Effector memory CD4-positive, alpha-beta T cell (primary cell): ENCODE results near the gene SIRT3.
A peak's percentile ranks its signal among the peaks of the same experiment; 100 is the strongest.
"Not testable (repeated sequence)": the region's sequence is repeated elsewhere in the genome, so short reads cannot be mapped to it uniquely, and the experiment has no call there.

Experiments used
- DNase-seq, 3 donors: peaks; one replicate each; pipeline ENCODE4 v3.0.0-alpha.2; 2020
- H3K27ac ChIP-seq: 2 replicates; pipeline ENCODE4 v1.7.0; 2013; ENCODE audit warnings: mild to moderate bottlenecking, low read length, moderate library complexity; ENCODE audit not compliant: insufficient read depth, poor library complexity, severe bottlenecking
- H3K27me3 ChIP-seq: replicated peaks from 2 replicates; pipeline ENCODE4 v1.7.0; 2013; ENCODE audit warnings: mild to moderate bottlenecking, low read length; ENCODE audit not compliant: insufficient read depth, control insufficient read depth, poor library complexity, severe bottlenecking
- H3K36me3 ChIP-seq: 2 replicates; pipeline ENCODE4 v1.7.0; 2013; ENCODE audit warnings: mild to moderate bottlenecking, low read length, moderate library complexity; ENCODE audit not compliant: control insufficient read depth, insufficient read depth
- H3K4me1 ChIP-seq: 2 replicates; pipeline ENCODE4 v1.7.0; 2013; ENCODE audit warnings: low read length, mild to moderate bottlenecking; ENCODE audit not compliant: control insufficient read depth, insufficient read depth, poor library complexity, severe bottlenecking
- H3K4me3 ChIP-seq: 2 replicates; pipeline ENCODE4 v1.7.0; 2013; ENCODE audit warnings: low read length, low read depth, mild to moderate bottlenecking; ENCODE audit not compliant: insufficient read depth, poor library complexity, severe bottlenecking
- H3K9me3 ChIP-seq: 2 replicates; pipeline ENCODE4 v1.7.0; 2013; ENCODE audit warnings: mild to moderate bottlenecking, low read length, moderate library complexity; ENCODE audit not compliant: control insufficient read depth

SIRT3 gene

DNA sequence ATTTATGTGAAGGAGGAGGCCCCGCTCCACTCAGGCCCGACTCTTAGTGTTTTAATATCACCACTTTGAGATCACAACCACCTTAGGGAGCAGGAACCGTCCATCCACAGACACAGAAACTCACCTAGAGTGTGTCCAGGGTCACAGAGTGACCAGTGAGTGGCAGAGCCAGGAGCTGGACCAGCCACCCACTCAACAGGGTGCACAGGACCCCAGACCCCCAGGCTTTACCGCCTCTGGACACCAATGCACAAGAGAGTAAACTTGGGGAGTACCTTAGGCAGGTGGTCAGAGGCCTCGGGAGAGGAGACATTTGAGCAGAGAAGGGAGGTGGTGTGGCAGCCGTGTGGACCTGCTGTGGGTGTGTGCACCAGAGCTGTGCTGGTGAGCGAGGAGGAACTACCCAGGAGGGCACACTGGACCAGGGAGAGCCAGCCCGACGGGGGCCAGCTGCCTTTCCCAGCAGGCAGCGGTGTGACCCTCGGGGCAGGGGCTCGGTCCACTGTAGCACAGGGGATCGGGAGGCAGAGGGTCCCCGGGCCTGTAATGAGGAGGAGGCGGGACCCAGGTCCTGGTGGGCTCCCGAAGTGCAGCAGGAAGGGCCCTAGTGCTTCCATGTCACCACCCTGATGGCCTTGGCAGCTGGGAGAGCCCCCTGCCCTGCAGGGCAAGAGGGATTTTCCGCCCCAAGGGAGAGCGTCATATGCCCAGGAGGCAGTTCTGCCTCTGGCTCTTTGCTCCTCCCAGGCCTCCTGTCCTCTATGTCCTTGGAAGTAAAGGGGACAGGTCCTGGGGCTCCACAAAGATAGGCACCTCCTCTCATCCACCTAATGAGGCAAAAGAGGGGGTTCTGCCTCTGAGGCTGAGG is 34.5 kb upstream of the SIRT3 start:
- Histone ChIP-seq H3K36me3 (no peaks in the 10 kb centered on the region), H3K9me3 (no peaks in the 10 kb centered on the region), H3K27ac (peak overlapping the region; percentile 27), H3K4me3 (no peak overlapping the region), H3K4me1 (peaks cover 22% of the 10 kb centered on the region), H3K27me3 (no peaks in the 10 kb centered on the region)
- DNase-seq, result no peak

DNA sequence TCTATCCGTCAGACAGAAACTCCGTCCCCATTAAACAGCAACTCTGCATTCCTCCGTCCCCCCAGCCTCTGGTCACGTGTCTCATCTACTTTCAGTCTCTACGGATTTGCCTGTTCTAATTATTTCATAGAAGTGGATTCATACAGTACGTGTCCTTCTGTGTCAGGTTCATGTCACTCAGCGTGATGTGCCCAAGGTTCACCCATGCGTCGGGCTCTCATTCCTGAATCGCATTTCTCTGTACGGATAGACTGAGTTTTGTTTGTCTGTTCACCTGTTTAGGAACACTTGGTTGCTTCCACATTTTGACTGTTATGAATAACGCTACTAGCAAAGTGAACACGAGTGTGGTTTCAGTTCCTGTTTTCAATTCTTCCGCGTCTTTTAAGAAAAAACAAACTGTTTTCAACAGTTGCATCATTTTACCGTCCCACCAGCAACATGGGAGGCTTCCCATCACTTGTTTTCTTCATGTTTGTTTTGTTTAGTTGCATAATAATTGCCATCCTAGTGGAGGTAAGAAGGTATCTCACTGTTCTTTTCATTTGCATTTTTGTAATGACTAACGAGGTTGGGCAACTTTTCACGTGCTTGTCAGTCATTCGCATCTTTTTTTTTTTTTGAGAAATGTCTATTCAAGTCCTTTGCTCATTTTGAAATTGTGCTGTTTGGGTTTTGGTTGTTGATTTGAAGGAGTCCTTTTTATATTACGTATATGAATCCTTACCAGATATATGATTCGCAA is 33.2 kb upstream of the SIRT3 start:
- H3K36me3 ChIP-seq, result no peaks in the 10 kb centered on the region
- no peaks in the 10 kb centered on the region for H3K9me3 ChIP-seq
- peak overlapping the region; percentile 31 for H3K4me3 ChIP-seq
- peaks cover 22% of the 10 kb centered on the region for H3K4me1 ChIP-seq
- peak in 2 of 3 donors; percentile 46 to 48 for DNase-seq
- no peaks in the 10 kb centered on the region for H3K27me3 ChIP-seq
- peak overlapping the region; percentile 79 for H3K27ac ChIP-seq

DNA sequence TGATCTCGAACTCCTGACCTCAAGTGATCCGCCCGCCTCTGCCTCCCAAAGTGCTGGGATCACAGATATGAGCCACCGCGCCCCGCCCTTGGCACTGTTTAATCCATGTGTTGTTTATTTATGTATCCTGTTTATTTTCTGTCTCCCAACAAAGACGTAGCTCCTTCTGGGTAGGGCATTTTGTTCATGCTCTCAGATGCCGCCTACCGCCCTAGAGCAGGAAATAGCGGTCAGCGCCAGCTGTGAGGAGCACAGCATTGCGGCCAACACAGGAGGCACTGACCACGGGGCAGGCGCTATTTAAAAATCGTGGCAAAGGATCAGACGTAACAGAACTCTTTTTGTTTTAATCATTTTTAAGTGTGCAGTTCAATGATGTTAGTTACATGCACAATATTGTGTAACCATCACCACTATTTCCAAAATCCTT is 32.6 kb upstream of the SIRT3 start:
- H3K4me3 ChIP-seq, result peak overlapping the region; percentile 31
- H3K27ac ChIP-seq, result peak overlapping the region; percentile 79
- H3K4me1 ChIP-seq, result peaks cover 22% of the 10 kb centered on the region
- H3K9me3 ChIP-seq, H3K27me3 ChIP-seq, H3K36me3 ChIP-seq: not testable (repeated sequence)
- DNase-seq, result peak; percentile 38 to 61 (median 42)

DNA sequence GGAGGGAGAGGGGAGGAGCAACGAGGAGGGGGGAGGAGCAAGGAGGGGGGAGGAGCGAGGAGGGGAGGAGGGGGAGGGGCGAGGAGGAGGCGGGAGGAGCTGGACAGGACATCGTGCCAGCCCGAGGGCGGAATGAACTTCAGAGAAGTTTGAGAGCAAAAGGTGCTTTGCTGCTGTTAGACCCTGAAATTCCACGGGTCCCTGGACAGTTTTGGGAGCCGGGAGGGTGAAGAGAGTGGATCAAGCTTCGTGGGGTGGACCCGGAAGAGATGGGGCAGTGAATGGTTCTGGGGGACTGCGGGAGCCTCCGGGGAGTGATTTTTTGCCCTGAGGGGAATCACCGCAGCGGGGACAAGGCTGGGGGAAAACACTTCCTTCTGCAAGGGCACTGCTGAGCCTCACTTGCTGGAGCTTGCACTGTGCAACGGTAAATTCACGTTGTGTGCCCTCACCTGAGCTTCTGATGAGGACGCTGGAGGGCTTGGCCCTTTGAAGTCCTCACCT is 31.4 kb upstream of the SIRT3 start:
- Histone ChIP-seq H3K27ac (peak overlapping the region; percentile 79), H3K4me1 (peaks cover 22% of the 10 kb centered on the region), H3K27me3 (no peaks in the 10 kb centered on the region), H3K9me3 (no peaks in the 10 kb centered on the region), H3K36me3 (no peaks in the 10 kb centered on the region), H3K4me3 (peak overlapping the region; percentile 31)
- peak; percentile 45 to 61 (median 52) for DNase-seq

DNA sequence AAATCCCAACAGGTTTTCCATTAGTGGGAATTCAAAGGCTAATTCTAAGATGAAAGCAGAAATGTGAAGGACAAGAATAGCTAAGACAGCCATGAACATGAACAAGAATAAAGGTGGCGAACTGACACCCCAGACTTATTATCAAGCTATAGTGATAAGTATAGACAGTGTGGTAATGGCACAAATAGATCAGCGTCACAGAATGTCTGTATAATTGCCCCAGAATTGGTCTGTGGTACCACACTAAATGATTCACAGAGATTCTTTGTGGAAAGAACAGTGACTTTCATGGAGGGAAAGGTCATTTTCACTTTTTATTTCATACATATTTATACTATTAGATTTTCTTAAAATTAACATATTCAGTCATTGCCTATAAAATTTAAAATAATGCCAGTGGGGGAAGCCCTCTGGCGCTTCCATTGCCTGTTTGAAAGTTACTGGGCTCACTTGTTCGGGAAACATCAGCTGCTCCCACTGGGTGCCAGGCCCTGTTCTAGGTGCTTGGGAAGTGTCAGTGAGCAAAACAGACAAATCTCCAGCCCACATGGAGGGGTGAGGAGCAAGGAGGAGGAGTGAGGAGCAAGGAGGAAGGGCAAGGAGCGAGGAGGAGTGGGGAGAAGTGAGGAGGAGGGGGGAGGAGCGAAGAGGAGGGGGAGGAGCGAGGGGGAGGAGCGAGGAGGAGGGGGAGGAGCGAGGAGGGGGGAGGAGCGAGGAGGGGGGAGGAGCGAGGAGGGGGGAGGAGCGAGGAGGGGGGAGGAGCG is 30.7 kb upstream of the SIRT3 start:
- Histone ChIP-seq H3K27ac (peak overlapping the region; percentile 72), H3K4me3 (no peak overlapping the region), H3K27me3 (no peaks in the 10 kb centered on the region), H3K4me1 (peaks cover 22% of the 10 kb centered on the region), H3K36me3 (no peaks in the 10 kb centered on the region), H3K9me3 (no peaks in the 10 kb centered on the region)
- DNase-seq, result peak in 1 of 3 donors; percentile 41

DNA sequence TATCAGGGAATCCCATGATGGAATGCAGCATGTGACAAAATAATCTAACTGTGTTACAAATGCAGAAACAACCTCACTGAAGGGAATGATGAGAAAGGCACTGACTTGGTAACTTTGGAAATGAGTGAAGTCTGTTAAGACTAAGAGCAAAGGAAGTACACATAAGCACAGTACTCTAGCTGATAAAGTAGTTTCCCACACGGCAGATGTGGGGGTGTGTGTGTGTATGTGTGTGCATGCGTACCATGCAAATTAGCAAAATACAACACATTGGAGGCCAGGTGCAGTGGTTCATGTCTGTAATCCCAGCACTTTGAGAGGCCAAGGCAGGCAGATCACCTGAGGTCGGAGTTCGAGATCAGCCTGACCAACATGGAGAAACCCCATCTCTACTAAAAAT is 25.5 kb upstream of the SIRT3 start:
- H3K27ac ChIP-seq, result no peak overlapping the region
- no peak for DNase-seq
- H3K4me3 ChIP-seq, result no peak overlapping the region
- no peaks in the 10 kb centered on the region for H3K36me3 ChIP-seq
- no peaks in the 10 kb centered on the region for H3K4me1 ChIP-seq
- H3K27me3 ChIP-seq, result no peaks in the 10 kb centered on the region
- no peaks in the 10 kb centered on the region for H3K9me3 ChIP-seq

DNA sequence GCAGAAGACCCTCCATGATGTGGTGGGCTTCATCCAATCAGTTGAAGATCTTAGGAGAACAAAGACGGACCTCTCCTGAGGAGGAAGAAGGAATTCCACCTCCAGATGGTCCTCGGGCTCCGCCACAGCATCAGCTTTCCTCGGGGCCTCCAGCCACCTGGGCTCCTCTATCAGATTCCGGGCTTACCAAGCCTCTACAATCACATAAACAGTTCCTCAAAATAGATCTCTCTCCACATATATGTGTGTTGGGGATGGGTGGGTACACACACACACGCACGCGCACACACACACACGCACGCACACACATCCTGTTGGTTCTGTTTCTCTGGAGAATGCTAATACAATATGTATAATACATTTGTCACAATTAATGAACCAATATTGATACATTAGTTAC is 23.3 kb upstream of the SIRT3 start:
- H3K27me3 ChIP-seq, result no peaks in the 10 kb centered on the region
- no peaks in the 10 kb centered on the region for H3K9me3 ChIP-seq
- DNase-seq, result no peak
- no peak overlapping the region for H3K4me3 ChIP-seq
- no peak overlapping the region for H3K27ac ChIP-seq
- H3K36me3 ChIP-seq, result no peaks in the 10 kb centered on the region
- H3K4me1 ChIP-seq, result no peaks in the 10 kb centered on the region

DNA sequence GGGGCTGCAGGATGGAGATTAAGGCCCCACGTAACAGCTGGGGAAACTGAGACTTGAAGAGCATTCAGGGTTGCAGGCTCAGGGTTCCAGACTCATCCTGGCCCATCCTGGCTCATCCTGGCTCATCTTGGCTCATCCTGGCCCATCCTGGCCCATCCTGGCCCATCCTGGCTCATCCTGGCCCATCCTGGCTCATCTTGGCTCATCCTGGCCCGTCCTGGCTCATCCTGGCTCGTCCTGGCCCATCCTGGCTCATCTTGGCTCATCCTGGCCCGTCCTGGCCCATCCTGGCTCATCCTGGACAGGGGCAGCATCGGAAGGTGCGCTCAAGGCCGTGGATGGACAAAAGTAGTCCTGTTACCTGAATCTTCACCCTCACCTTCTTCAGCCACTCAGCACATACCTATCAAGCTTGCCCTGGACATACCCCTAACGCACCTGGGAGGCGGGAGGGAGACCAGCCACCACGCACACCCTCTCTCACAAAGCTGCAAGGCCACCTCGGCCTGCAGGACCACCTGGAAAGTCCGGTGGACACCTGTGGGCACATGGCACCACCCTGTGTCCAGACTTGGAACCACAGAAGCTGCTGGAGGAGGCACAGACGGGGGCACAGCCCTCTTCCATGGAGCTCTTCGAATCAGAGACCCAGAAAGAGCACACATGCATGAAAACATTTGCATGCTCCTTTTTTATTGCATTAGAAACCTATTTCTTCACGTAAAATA is 21.8 kb upstream of the SIRT3 start:
- DNase-seq, result no peak

DNA sequence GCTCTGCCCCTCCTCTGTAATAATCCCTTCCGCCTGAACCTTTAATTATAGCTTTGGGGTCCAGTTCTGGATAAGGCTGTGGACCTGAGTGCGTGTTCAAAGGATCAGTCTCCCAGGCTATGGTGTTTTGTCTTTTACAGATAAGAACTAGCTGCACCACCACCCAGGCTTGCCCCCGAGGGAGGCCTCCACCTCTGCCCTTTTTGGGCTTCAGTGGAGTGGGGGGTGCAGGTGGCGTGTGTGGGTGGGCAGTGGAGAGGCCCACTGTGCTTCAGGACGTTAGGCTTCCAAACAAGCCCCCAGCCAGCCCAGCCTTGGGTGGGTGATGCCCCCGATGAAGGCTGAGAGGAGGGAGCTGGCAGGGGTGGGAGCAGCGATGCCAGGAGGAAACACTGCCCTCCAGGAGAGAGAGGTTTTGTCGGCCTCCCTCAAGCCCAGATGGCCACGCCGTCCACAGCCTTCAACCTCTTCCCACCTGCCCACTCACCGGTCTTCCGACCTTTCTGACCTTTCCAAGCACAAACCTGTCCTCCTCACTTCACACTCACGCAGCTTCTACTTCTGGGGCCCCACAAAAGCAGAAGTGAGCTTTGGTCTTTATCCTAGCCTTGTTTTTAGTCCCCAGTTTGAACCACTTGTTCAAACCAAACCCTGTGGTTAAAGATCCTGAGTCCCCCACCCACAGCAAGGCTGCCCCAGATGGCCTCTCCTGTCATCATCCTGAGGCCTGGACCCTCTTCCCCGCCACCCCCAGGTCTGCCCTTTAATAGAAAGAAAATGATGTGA is 21.0 kb upstream of the SIRT3 start:
- peaks cover 12% of the 10 kb centered on the region for H3K36me3 ChIP-seq
- H3K27me3 ChIP-seq, result no peaks in the 10 kb centered on the region
- no peak overlapping the region for H3K4me3 ChIP-seq
- no peaks in the 10 kb centered on the region for H3K9me3 ChIP-seq
- DNase-seq, result no peak
- H3K27ac ChIP-seq, result no peak overlapping the region
- no peaks in the 10 kb centered on the region for H3K4me1 ChIP-seq

More for the DNA sequence above, 21.8 kb upstream of the SIRT3 start:
- H3K9me3 ChIP-seq, result no peaks in the 10 kb centered on the region
- H3K4me1 ChIP-seq, result no peaks in the 10 kb centered on the region
- H3K36me3 ChIP-seq, result peaks cover 4% of the 10 kb centered on the region
- no peak overlapping the region for H3K27ac ChIP-seq
- H3K4me3 ChIP-seq, result no peak overlapping the region
- no peaks in the 10 kb centered on the region for H3K27me3 ChIP-seq
